Measurements from ENCODE around the gene CABLES2.
"Not testable (repeated sequence)": the region's sequence is repeated elsewhere in the genome, so short reads cannot be mapped to it uniquely, and the experiment has no call there.

Gene CABLES2

DNA sequence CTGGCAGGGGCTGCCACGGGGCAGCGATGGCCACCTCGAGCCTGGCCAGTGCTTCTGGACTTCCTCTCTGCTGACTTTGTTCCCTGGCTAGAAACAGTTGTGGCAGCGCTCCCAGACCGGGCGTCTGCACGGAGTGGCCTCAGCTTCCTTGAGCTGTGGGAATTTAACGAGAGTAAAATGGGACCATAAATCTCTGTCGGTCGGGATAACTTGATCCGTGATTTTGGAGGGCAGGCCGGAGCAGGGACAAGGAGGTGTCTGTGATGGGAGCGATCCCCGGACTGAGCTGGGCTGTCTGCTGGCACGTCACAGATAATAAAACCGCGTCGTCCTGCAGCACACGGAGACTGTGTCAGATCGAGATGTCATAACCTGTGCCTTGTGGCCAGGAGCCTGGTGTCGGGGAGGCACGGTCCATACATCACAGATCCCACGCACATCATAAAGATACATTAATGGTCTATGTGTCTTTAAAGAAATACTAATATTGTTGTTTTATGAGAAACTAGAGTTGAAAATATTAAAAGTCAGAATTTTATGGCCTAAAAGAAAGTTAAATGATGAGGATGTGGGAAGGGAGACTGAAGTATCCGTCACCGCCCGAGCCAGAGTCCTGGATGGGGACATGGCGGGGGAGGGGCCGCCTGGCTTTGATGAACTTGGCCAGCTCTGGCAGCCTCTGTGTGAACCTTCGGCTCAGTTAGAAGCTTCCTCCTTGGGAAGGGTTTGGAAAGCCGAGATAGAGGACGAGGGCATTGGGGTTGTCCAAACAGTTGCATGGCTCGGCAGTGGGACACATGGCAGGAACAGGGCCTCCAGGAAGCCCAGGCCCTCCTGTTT is 26.8 kb upstream of the CABLES2 start:
- DNase-seq = no peak

DNA sequence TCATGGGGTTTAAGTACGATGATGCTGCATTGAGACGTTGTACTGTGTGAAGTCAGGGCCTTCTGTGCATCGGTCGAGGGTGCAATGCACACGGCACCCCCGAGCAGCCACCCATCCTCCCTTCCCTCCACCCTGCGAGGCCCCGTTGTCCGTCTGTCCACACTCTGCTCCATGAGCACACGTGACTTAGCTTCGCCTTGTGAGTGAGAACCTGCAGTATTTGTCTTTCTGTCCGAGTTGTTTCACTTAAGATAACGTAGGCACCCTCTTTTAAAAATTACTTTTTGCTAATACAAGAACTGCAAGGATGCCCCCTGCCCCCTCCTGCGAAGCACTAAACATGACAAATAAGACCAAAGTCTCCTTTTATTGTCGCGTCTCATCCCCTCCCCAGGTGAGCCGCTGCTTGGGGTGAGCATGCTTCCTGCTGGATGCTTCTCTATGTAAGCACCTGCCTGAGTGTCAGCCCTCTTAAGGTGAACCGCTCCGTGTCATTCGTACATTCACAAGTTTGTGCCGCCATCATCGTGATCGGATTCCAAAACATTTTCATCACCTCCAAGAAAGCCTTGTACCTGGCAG is 23.9 kb upstream of the CABLES2 start:
- DNase-seq = no peak

DNA sequence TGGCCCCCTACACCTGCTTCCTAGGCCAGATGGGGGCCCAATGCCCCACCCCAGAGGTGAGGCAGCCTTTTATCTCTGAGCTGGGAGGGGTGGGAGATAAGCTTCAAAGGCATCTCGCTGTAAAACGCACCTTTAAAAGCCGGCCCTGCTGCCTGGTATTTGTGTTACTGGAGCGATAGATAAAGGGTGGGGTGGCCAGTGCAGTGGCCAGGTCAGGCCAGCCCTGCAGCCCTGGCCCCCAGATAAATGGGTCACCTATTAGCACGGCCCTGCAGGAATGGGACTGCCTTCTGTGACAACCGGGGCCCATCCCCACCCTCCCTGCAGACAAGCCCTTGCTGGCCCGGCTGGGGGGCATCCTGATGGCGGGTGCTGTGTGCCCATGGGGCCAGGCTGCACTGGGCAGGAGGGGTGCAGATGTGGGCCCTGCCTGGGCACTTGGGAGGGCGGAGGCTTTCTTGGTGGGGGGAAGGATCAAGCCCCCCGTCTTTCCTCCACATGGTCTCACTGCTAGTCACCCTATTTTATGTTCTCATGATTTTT is 23.3 kb upstream of the CABLES2 start:
- no peak for DNase-seq

DNA sequence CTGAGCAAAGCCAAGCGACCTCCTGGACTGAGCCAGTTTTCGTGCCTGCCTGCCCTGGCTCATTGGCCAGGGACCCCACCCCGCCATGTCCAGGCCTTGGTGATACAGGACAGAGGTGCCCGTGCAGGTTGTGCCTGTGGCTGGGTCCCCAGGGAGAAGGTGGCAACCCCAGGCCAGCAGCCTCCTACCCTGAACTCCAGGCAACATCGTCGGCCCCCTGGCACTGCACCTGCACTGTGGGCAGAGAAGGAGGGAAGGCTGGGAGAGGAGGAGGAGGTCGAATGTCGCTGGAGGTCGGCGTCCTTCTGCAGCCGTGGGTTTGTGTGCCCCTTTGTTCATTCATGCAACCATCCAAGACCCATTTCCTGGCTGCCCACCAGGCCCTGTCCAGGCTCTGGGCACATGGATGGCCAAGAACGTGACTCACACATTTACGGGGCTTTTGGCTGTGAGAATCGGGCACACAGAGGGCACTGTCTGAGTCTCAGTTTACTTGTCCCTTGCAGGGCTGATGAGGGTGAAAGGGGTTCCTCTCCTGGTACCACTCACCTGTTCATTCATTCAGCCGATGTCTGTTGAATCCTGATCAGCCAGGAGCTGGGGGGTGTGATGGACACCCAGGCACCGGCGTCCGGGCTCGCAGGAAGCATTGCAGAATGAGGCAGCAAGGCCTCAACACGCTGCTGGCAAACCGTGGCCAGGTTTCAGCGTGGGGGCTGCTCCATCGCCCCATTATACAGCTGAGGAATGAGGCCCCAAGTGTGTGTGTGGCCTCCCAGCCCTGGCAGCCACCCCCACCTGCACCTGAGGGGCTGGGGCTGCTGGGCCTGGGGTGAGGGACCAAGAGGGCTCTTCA is 22.6 kb upstream of the CABLES2 start:
- DNase-seq = no peak

DNA sequence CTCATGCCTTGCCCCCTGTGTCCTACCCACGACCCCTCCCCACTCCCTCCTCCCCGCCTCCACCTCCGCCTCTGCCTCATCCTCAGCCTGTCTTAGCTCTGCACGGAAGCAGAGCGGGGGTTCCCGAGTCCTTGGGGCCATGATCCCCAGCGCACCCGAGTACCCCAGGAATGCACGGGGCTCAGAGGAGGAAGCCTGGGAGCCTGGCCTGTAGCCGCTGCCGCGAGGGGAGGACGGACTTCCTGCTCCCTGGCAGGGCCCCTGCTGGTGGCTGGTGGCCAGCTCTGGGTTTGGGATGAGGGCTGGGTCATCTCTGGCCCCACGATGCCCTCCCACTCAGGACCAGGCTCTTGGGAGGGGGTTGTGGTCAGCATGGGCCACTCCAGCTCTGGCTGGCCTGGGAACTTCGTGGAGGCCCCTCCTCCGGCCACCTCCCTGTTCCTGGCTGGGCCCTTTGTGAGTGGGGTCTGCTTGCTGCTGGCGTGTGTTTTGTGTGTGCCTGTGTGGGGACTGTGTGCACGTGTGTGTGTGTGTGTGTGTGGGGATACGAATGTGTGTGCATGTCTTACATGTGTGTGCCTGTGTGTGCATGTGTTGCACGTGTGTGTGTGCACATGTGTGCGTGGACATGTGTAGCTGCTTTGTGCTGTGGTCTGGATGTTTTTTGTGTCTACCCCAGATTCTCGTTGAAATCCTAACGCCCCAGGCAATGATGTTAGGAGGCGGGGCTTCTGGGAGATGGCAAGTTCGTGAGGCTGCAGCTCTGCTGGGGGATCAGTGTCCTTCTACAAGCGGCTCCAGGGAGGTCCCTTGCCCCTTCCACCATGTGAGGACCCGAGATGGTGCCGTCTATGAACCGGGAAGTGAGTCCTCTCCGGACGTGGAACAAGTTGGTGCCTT is 21.6 kb upstream of the CABLES2 start:
- DNase-seq = no peak

DNA sequence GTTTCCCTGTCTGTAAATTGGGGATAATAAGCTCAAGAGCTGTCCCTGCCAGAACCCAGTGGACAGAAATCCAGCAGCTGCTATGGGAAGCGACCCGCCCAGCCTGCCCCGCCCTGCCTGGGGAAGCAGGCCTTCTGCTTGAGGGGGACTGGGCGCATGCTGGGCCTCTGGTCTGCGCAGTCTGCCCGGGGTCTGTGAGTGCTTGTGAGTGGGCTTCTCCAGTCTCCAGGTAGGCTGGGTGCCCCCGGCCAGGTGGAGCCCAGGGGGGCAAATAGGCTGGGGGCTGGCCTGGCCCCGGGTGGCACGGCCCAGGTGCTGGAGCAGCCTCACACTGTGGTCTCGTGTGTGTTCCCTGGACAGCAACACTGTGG is 20.9 kb upstream of the CABLES2 start:
- no peak for DNase-seq

DNA sequence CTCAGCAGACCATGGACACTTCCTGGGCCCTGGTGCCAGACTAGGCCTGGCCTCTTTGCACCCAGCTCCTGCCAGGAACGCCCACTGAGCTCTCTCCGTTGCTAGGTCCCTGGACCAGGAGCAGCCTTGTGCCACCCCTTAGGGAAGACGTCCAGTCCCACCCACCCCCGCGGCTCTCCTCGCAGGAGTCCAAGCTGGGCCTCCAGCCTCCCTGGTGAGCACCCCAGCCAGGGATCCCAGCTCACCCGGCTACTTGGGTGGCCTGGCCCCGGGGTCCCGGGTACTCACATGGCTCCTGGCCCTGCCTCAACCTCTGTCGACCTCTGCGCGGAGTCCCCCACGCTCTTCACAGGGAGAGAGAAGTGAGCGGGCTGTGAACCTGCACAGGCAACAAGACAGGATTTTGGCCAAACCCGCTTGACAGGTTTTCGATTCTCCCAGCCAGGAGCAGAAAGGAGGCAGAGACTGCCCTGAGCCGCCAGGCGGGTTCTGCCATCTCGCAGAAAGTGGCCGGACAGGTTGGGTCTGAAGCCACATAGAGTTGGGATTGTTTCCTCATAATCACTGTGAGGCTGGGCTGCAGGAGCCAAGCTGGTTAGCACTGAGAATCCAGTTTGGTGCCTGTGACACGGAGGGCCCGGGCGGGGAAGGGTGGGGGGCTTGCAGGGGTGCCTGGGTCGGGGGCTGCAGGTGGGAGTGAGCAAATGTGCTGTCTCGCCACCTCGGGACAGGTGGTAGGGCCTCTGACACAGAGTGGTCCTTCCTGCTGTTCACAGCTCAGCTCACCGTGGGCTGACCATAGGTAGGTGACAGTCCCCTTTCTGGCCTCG is 20.3 kb upstream of the CABLES2 start, which contains the start of gene RBBP8NL:
Gene RBBP8NL (minus strand): TSS at position 368 of the 830 bp plus-strand sequence. CDS start 7,892 bp downstream, outside the sequence.
- DNase-seq = no peak

DNA sequence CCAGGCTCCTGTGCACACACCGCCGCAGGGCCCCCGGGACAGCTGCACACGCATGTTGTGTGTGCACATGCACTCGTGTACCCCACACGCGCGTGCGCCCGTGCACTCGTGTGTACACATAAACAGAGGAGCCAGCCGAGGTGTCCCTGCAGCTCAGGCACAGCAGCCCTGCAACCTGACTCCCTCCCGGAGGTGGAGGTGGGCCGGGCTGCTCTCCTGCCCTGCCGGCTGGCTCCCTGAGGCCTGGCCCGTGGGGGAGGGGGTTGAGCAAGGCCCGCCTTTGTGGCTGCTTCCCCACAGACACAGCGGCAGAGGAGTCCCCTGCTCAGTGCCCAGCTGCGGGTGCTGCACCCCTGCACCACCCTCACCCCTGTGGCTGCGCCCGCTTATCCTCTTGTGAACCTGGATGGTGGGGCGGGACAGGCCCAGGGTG is 19.6 kb upstream of the CABLES2 start:
- no peak for DNase-seq

DNA sequence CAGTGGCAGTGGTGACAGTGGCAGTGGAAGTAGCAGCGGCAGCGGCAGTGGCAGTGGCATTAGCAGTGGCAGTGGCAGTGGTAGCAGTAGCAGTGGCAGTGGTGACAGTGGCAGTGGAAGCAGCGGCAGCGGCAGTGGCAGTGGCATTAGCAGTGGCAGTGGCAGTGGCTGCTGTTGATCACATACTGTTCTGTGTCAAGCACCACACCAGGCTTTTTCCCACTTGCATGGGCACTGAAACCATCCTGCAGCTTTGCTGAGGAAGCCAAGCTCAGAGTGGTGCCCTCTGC is 18.9 kb upstream of the CABLES2 start:
- not testable (repeated sequence) for DNase-seq

DNA sequence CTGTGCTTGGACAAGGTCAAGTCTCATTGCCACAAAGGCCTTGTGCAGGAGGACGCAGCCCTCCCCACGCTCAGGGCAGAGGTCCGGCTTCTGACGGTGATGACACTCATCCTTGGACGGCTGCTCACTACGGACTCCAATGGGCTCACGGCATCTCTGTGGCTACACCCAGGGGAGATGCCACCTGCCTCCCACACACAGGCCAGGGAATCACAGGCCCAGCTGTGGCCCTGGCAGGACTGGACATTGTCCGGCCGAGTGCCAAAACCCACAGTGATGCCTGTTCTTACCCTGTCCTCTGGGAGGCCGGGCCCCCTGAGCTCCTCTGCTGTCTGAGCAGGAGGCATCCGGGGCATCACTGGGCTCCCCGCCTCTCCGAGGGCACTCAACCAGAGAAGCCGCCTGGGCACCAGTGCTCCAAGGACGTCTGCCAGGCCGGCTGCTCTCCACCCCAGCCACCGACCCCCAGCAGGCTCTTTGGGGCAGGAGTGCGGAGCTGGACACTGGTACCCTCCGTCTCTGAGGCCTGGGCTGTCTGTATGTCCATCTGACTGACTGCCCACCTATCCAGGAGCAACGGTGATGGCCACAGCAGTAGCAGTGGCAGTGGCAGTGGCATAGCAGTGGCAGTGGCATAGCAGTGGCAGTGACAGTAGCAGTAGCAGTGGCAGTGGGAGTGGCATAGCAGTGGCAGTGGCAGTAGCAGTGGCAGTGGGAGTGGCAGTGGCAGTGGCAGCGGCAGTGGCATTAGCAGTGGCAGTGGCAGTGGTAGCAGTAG is 18.4 kb upstream of the CABLES2 start:
- DNase-seq = no peak

DNA sequence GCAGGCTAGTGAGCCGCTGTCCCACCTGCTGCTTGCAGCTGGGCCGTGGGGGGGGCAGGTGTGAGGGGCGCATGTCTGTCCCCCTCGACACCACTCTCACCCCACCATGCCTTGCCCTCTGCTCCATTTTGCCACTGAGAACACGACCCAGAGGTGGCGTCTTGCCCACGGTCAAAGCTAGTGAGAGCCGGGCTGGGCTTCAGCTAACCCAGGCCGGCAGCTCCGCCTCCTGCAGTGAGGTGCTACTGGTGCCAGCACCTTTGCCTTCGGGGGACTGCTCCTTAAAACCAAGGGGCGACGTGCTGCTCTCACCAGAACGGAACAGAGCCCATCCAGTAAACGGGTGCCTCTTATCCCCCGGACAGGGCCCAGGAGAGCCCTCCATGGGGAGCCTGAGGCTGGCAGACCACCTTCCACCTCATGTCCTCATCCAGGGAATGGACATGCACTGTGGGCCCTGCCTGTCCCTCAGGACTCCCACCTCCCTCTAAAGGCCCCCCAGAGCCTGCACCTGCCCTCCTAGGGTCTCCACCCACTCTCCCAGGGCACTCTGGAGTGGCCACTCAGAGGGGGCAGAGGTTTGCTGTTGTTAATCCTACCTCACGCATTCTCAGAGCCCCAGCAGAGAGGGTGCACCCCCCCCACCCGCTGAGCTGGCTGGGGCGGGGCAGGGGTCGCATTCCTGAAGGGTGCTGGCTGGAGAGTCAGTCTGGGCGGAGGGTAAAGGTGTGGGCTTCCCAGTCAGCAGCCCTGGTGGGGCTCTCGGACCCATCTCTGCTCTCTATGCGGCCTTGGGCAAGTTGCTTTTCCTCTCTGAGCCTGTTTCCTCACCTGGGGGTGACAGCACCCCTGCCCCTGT is 17.4 kb upstream of the CABLES2 start:
- no peak for DNase-seq

DNA sequence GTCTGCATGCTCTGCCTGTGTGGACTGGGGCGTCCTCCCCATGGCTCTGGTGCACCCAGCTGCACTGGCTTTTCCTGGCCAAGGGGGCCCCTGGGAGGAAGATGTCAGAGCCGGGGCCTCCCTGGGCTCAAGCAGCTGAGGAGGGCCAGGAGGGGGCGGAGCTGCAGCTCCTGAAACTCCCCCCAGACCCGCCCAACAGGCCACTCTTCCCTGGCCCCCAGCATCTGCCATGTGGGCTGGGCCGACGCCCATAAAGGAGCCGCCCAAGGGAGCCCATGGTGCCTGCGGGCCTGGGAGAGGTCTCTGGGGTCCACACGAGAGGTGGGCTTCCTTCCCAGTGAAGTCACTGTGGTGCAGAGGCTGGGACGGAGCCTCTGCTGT is 16.2 kb upstream of the CABLES2 start:
- DNase-seq = no peak

DNA sequence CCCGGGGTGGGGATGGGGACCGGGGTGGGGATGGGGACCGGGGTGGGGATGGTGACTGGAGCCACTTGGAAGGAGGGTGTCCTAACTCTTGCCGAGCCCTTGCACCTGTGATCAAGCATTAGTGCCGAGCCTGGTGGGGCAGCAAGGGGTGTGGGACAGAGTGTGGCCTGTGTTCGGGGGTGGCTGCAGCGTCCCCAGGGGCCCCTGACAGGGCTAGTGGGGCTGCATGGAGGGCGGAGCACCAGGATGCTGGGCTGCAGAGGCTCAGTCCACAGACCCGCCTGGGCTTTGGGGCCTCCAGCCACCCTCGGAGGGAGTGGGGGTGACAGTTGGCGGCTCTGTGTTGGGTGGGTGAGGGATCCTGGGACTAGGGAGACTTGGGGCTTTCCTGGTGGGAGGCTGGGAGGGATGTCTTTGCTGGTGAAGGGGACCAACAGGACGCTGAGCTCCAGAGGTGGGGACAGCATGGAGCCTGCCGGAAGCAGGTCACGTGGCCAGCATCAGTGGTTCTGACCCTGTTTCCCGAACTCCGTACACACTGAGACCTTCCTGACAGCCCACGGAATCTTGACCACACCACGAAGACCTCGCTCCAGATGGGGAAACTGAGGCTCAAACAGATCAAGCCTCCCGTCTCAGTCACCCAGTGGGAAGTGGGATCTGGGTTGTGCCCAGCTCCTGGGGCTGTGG is 15.7 kb upstream of the CABLES2 start:
- no peak for DNase-seq

DNA sequence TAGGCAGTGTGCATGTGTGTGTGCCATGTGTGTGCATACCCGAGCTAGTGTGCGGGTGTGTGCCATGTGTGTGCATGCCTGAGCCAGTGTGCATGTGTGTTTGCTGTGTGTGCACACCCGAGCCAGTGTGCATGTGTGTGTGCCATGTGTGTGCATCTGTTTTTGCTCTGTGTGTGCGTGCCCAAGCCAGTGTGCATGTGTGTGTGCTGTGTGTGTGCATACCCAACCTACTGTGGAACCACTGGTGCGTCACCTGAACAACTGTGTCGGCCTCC is 14.6 kb upstream of the CABLES2 start:
- DNase-seq = no peak

DNA sequence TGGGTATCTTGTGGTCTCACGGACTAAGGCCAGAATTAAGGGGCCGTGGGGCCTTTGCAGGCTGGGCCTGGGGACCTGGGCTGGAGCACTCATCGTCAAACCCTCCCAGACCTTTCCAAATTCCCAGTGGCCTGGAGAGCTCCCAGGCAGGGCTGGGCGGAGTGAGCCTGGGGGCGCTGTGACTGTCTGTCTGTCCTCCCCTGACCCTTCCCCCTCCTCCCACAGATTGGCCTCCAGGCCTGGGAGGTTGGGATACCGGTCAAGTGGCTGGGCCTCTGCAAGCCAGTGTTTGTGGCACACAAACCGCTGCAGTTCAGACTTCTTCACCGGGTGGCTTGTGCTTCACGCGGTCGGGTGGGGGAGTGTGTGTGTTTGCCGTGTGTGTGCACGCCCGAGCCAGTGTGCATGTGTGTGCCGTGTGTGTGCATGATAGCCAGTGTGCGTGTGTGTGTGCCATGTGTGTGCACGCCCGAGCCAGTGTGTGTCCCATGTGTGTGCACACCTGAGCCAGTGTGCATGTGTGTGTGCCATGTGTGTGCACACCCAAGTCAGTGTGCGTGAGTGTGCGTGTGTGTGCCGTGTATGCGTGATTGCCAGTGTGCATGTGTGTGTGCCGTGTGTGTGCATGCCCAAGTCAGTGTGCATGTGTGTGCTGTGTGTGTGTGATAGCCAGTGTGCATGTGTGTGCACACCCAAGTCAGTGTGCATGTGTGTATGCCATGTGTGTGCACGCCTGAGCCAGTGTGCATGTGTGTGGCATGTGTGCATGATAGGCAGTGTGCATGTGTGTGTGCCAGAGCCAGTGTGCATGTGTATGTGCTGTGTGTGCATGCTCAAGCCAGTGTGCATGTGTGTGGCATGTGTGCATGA is 14.0 kb upstream of the CABLES2 start:
- DNase-seq = no peak

DNA sequence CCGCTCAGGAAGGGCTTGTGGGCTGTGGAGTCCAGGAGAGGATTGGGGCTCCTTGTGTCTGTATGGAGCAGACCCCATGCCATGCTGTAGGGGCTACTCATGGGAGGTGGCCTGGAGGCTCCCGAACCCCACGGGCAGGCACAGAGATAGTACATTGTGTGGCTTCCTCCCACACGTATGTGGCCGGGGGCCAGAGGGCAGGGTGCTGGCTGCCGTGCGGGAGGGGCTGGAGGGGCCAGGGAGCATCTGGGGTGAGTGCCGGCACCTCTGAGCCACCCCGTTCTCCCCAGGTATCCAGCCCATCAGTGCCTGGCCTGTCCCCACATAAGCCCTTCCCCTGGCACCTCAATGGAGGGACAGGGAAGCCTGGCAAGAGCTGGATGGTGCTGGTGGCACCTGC is 12.7 kb upstream of the CABLES2 start:
- no peak for DNase-seq

DNA sequence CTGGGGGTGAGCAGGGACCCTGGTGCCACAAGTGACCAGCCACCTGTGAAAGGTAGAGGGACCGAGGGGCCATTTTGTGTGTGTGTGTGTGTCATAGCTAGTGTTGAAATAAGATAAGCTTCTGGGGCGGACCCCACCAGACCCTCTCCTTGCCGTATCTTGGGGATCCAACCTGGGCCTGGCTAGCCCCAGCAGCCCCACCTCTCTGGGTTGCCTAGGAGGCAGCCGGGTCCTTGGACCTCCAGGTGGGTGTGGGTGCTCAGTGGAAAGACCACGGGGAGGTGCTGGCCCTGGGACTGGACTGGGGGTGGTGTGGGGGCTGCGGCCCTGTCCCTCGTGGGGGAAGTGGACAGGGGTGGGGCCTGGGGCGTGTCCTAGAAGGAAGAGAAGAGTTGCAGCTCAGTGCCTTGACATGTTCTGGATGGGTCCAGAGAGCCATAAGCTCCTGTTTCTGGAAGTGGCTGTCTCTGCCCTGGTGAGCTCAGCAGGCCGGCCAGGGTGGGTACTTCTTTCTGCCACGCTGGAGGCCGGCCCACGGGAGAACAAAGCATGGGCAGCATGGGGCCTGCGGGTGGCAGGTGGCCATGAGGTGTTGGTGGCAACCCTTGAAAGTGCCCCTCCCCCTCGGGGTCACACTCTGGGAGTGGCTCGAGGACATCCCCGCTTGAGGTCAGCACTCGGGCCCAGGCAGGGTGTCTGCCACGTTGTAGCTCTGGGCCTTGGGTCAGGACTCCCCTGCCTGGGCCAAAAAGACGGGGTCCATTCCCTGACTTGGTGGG is 11.8 kb upstream of the CABLES2 start:
- DNase-seq = no peak

Measured in suppressor macrophage (primary cell).